CD4-positive, alpha-beta T cell treated with Interleukin-15 for 1 hour (primary cell): ENCODE data around the gene SAPCD2.
A peak's percentile ranks its signal among the peaks of the same experiment; 100 is the strongest.
"Not testable (repeated sequence)": the region's sequence is repeated elsewhere in the genome, so short reads cannot be mapped to it uniquely, and the experiment has no call there.

Experiments used
- DNase-seq: peaks from one replicate; pipeline ENCODE4 v3.0.0-alpha.2; 2020

SAPCD2 gene

GRCh38 chr9:137070201-137070905 lies at the start of gene SAPCD2:
SAPCD2 (minus strand) TSS chr9:137070557; CDS start chr9:137070460, 97 bp downstream.
- DNase-seq, result peak; percentile 86

GRCh38 chr9:137118092-137118603 lies 47.8 kb upstream of the SAPCD2 start:
- not testable (repeated sequence) for DNase-seq

- no peak for DNase-seq
Measured at GRCh38 chr9:137117269-137117731, 46.9 kb upstream of the SAPCD2 start.

- no peak for DNase-seq
Measured at GRCh38 chr9:137116728-137117127, 46.4 kb upstream of the SAPCD2 start.

GRCh38 chr9:137116027-137116507 lies 45.7 kb upstream of the SAPCD2 start:
- DNase-seq, result no peak

- no peak for DNase-seq
Measured at GRCh38 chr9:137115394-137116026, 45.2 kb upstream of the SAPCD2 start.

- DNase-seq, result peak; percentile 73
Measured at GRCh38 chr9:137114613-137115393, 44.4 kb upstream of the SAPCD2 start, which contains the start of gene DPP7. DPP7 (minus strand) TSS chr9:137114733; CDS start chr9:137114713, 20 bp downstream.

- DNase-seq, result no peak
Measured at GRCh38 chr9:137114220-137114612, 43.9 kb upstream of the SAPCD2 start.

GRCh38 chr9:137113385-137114159 lies 43.2 kb upstream of the SAPCD2 start:
- DNase-seq, result no peak

GRCh38 chr9:137112564-137113384 lies 42.4 kb upstream of the SAPCD2 start:
- DNase-seq, result no peak

GRCh38 chr9:137111788-137112563 lies 41.6 kb upstream of the SAPCD2 start:
- DNase-seq, result no peak

GRCh38 chr9:137110911-137111787 lies 40.8 kb upstream of the SAPCD2 start:
- DNase-seq, result no peak

- DNase-seq, result no peak
Measured at GRCh38 chr9:137110147-137110910, 40.0 kb upstream of the SAPCD2 start.

- no peak for DNase-seq
Measured at GRCh38 chr9:137109250-137110146, 39.1 kb upstream of the SAPCD2 start.

GRCh38 chr9:137108608-137109249 lies 38.4 kb upstream of the SAPCD2 start:
- no peak for DNase-seq

GRCh38 chr9:137107982-137108381 lies 37.6 kb upstream of the SAPCD2 start:
- DNase-seq, result no peak

GRCh38 chr9:137107312-137107921 lies 37.1 kb upstream of the SAPCD2 start:
- DNase-seq, result no peak
